HG02623 (cell line): Measurements from ENCODE around the gene C1orf105.

Experiments
- ATAC-seq: cut with Tn5 transposase; IDR thresholded peaks from one replicate; pipeline ENCODE4 v1.9.1; 2021; ENCODE audit warnings: moderate library complexity; ENCODE audit not compliant: unreplicated experiment

Gene C1orf105

DNA sequence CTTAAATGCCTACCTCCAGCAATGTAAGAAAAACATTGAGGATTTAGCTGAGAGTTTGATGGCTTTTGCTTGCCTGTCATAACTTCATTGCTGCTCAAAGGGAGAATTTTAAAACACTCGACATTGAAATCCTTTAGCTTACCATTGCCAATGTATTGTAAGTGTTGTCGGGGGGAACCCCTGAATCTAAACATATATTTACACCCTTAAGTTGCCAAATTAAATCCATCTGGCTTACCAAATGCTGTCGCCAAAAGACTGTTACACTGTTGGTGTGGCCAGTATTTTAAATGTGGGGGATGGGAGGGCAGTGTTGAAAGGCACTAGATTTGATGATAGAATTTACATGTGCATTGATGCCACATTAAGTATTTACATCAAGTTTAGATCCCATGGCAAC is 24.9 kb upstream of the C1orf105 start:
- ATAC-seq, result no peak

DNA sequence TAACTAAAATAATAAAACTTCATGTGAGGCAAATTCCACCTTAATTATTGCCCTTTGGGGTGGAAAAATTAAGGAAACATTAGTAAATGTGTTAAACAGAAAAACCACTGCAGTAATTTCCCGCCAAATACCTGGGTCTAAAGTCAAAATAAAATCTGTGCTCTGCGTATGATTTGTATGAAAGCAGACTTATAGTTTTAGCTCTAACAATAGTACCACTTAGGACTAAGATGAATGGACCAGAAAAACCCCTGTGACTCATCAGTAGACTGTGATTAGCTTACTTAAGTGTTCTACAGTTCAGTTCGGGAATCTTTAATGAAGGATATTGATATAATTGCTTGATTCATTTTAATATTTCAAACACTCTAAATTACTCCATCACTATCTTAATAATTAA is 23.3 kb upstream of the C1orf105 start:
- ATAC-seq, result no peak

DNA sequence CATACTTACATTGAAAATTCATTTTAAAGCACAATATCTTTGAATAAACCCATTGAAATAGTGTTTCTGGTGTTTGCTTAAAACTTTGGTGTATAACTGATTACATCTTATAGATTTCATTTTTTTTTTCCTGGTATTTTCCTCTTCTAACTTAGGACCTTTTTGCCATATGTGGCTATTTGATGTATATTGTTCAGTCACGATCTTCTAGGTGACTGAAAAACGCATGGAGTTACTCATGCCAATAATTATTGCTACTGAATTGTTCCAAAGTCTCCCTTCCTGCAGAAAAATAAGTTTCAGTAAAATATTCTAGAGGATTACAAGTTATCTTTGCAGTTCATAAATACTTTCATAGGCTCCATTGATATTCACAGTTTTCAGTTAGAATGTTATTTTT is 22.9 kb upstream of the C1orf105 start:
- ATAC-seq, result no peak

DNA sequence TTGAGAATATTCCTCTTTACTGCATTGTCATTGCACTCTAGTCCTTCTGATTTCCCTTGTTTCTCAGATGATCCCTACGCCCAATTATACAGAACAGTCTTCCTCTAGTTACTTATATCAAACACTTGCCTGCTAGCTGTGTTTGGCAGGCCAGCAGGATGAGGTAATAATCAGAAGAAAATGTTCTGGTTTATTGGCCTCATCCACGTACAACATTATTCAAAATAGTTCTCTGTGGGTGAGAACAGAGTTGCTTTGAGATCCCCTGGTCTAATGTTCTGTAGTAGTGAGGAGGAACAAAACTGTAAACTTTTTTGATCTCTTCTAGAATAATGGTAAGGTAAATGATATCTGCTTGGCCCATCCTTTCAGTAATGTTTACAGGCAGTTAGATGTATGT is 22.3 kb upstream of the C1orf105 start:
- no peak for ATAC-seq

DNA sequence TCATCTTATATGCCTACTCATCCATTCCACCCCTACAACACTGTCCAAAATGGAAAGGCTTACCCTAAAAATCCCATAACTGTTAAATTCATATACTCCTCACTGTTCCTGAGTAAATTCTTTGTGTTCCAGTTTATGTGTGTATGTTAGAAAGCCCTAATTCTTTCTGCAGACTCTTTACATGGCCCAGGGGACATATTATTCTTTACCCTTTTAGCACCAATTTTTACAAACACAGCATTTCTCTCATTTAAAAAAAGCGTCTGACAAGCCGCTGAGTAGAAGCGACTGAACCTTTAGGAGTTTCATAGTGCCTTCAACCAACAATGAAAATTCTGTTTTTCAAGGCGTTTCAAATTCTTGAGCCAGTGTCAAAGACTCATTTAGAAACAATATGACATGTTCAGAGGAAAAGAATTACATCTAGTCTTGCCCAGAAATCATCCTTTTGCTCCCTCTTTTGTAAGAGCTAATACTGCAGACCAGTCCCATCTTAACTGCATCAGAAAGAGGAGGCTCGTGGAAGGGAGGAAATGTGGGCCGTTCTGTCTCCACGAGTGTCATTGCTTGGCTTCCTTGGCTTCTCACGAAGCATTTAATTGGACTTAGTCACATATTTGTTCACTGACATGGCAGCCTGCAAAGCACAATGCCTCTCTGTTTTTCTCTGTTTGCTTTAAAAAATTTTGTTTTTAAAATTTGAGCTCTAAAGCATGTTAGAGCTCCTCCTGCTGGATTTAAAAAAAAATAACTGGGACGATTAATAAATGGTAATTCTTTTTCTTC is 21.3 kb upstream of the C1orf105 start:
- no peak for ATAC-seq

DNA sequence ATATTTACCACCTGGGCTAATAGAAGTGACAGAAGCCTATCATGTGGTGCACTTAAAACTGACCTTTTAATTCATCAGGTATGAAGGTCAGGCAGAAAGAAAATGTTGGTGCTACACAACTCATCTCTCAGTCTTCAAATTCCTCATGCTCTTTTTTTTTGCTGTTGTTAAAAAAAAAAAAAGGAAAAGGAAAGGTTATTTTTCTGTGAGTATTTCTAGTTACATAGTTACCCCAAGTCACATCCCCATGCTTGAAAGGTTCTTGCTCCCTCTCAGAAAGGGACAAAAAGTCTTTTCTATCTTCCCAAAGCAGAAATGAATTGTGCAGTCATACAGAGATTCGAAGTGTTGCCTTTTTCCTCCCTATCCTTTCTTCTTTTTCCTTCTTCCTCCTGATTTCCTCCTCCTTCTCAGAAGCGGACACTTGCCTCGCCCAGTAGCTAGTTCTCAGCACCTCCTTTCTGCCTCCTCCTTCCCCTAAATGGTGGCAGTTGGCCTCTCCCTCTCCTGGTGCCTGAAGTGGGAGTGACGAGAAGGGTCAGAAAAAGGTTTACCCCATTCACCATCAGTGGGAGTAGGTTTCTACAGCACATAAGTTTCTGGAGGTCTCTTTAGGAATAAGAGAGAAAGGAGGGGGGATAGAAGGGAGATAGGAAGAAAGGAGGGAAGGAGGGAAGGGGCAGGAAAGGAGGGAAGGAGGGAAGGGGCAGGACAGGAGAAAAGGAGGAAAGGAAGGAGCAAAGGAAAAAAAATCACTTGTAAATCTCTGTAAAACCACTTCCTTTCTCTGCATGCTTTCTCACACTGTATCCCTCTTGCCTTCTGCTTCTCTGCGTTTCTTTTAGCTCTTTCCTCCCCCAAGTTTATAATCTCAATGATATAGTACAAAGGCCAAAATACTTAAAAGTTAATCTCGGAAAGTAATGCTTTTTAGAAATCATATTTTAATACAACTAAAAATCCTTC is 20.4 kb upstream of the C1orf105 start:
- ATAC-seq, result no peak

DNA sequence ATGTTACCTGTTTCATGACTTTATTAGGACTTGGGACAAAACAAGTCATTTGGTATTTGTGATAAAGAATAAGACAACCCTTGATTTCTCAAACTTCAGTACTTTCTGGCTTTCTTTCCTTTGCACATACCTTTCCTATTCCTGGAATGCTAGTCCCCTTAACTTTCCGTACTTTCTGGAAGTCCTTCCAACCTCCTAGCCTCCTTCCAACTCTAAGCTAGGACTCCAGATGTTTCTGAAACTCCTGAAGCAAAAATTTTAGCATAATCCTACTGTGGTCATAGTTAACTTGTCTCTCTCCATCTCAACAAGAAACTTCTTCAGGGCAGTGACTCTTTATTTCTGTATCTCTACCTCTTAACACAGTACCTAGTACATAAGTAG is 19.8 kb upstream of the C1orf105 start:
- ATAC-seq, result no peak

DNA sequence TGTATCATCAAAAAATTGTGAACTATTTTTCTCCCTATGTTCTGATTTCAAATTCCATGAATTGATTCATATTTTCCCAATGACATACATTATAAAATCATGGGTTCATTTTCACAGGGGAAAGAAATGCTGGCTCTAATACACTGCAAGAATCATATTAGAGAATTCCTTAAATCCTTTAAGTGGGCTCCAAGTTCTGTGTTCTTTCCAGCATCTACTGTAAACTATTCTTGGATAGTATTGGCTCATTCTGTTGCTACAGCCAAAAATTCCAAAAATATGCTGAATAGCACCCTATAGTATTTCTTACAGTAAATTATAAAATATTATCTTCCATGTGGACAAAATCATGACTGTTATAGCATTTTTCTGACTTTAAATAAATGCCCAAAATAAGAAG is 19.0 kb upstream of the C1orf105 start:
- no peak for ATAC-seq

DNA sequence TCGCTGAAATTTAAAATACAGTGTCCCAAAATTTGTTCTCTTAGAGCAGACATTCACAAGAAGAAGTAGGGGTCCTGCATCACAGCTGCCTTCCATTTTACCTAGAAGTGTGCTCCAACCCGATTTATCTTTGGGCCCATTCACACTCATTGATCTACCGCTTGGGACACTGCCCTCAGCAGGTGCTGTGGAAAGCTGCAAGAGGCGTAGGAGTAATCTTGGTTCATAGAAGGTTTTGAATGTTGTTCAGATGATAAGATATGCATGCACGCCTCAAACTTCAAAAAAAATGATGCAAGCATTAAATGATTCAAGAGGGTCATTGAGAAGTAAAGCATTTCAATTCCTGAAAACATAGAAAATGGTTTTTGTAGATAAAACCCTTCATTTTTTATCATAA is 18.6 kb upstream of the C1orf105 start:
- ATAC-seq, result no peak

DNA sequence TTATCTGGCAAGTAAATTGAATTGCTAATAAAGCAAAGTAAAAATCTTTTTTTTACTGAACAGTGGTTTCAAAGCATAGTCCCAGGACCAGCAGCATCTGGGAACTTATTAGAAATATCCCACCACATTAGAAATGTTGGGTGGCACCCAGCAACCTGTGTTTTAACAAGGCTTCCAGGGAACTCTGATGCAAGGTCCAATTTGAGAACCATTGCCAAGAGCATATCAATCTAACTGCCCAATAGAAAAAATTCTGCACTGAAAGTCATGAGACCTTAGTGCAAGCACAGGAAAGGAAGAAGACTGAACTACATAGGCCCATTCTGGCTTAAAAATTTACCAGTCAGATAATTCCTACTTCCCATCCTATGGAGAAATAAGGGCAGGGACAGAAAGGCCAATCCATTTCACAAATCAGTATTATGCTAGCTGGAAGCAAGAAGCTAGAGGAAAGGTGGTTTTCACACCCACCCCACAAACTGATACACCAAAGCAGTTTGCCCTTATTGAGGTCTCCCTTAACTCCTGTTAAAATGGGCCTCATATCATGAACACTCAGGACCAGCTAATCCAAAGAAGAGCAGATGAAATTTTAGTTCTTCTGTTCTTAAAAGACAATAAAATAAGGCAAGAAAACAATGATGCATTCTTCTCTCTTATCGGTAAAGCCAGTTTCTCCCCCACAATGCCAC is 17.5 kb upstream of the C1orf105 start:
- ATAC-seq, result no peak

DNA sequence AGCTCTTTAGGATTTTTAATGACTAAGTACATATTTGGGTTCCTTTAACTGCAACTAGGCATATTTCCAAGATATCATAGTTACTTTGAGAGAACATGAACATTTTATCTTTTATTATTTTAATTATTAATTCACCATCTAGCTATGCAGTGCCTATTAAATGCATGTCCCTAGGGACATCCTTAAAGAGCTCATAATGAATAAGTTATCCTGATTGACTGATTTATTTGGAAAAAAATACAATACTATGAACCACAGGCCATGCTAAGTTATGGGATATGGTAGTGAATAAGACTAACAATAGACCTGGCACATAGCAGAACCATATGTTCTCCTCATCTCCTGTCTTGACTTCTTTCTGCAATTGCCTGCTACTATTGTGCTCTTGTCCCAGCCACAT is 16.4 kb upstream of the C1orf105 start:
- no peak for ATAC-seq

DNA sequence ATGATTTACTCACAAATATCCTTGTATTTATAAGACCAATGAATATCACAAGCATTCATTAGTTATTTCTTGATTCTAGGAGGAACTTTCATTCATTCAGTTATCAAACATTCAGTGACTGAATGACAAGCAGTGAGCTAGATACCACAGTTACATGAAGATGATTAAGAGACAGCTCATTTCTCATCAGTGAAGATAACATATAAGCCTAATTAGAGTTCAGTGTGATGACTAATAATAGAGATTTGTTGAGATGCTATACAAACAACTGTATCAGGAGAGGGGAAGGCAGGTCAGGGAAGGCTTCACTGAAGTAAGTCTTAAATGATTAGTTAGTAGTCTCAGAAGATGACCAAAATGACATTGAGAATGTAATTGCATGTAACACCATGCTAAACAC is 14.6 kb upstream of the C1orf105 start:
- ATAC-seq, result no peak

DNA sequence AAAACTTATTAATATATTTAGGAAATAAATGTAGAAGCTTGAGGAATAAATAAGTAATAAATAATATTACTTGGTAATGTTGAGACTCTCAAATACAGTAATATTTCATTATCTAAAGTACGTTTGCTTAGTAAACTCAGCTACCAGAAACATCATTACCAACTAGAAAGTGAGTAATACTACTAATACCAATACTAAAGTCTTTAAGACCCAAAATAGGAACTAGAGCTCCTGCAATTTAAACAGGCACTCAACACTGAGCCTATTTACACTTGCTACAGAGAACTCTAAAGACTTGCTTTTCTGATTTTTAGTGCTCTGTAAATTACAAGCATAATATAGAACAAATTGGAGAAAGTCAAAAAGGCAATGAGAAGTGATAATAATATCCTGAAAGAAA is 13.5 kb upstream of the C1orf105 start:
- ATAC-seq, result no peak

DNA sequence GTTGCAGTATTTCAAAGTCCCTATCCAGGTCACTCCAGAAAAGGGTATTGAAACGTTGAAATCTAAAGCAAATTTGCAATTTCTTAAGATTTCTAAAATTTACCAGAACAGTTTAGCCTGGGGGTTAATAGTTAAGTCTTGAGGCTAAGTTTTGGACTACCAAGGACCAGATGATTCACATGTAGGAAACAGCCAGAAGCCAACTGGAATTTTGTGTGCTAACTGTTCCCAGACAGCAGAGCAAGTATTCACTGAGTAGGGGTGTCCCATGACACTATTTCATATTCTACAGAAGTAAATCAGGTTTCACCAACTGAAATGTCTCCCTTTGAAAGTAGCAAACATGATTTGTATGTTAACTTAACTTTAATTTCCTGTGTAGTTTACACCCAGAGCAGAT is 11.5 kb upstream of the C1orf105 start:
- no peak for ATAC-seq

DNA sequence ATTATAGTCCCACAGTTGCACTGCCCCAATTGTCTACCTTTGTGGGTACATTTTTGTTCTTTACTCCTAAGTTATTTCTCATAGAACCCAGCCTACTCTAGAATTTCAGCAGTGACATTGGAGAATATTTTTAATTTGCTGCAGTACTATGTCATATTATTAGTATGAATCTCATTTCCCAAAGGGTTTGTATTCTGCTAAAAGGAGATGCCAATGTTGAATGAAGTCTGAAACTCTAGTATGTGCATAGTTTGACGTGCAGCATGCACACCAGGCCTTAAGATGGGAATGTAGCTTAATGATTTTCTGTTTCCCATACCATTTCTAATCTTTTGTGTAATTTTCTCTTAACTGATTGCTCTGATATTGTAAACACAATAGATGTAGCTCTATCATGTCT is 10.5 kb upstream of the C1orf105 start:
- no peak for ATAC-seq

DNA sequence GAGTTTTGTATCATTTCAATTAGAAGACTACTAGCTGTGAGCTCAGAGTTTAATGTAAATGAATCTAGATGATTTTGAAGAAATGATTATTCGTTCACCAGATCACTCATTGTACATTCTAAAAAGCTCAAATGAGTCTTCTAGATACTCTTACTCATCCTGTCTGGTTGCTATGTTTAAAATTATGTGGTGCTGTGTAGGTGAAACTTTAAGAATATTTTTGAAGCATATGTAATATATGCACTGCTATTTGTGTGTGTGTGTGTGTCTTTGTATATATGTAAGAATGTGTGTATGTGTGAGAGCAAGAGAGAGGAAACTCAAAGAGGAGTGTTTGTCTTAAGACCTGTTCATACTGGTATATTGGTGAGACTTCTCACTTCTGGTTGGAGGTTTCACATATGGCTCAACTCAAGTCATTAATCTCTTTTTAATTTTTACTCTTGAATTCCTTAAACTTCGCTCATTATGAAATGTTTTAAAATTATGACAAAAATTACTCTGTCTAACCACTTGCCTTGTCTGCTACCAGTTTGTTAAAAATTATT is 8.6 kb upstream of the C1orf105 start:
- no peak for ATAC-seq

DNA sequence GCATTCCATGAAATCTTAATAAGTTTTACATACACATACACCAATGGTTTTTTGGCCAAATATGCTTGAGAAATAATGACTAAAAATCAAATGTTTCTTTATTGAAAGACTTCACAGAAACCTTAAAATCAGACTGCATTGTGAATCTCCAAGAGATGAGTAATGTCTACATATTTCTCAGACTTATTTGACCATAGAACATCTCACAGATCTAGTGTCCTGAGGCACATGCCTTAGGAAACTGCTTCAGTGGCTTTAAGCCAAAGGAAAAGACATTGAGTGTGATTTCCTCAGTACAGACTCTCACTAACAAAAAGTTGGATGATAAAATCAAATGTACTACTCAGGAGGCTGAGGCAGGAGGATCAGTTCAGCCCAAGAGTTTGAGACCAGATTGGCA is 6.2 kb upstream of the C1orf105 start:
- ATAC-seq, result no peak

DNA sequence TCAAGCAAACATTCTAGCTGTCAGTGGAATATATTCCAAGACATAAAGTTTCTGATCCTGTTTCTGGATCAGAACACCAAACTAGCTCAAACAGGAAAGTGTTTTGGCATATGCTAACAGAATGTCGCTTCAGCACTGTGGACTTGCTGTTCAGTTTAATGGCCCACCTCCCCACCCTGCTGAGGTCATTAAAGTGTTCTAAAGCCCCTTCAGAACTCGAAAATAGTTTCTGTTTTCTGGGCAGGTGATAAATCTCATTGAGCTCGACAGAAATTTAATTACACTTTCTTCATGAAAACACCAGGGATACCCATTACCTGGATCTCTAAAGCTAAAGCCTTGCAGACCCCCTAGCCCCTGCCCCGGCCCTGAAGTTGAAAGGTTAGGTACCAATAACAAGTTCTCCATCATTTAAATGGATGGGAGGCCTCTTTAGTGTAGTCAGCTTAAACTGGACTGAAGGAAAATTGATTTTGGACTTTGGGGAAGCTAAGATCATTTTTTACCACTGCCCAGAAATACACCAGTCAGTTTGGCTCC is 3.9 kb upstream of the C1orf105 start:
- no peak for ATAC-seq

DNA sequence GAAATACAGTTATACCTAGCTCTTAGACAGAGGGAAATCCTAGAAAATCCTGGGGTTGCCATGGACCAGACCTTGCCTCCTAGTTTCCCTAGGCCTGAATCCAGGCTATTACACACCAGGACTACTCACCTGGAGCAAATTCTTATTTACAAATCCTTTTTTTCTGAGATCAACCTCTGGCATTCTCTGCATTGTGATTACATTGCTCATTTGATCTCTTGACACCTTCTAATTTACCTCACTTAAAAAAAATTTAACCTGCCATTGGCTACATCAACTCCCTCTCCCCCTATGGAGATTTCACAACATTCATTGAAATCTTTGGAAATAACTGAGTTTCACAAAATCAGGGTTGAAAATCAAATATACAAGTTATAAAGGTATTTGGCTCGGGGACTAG is 2.9 kb upstream of the C1orf105 start:
- no peak for ATAC-seq

DNA sequence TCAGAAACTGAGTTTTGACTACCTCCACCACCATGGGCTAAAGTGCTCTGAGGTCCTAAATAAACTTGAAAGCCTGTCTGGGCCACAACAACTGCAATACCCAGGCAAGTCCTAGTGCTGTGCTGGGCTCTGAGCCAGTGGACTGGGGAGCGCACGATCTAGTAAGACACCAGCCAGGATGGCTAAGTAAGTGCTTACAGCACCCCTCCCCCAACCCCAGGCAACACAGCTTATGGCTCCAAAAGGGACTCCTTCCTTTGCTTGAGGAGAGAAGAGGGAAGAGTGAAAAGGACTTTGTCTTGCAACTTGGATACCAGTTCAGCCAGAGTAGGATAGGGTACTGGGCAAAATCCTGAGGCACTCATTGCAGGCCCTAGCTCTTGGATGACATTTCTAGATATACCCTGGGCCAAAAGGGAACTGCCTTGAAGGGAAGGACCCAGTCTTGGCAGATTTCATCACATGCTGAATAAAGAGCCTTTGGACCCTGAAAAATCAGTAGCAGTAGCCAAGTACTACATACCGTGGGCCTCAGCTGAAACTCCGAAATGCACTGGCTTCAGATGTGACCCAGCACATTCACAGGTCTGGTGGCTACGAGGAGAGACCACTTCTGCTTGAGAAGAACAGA is 1.6 kb downstream of the C1orf105 start:
- ATAC-seq, result no peak

DNA sequence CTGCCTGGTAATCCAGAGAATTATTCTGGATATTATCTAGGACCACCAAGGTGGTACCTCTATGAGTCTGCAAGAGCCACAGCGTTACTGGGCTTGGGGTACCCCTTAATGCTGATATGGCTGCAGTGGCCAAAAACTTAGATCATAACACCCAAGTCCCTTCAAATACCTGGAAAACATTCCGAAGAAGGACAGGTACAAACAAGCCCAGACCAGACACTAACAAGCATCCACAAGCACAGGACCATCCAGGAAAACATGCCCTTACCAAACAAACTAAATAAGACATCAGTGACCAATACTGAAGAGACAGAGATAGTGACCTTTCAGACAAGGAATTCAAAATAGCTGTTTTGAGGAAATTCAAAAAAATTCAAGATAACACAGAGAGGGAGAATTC is 2.9 kb downstream of the C1orf105 start:
- no peak for ATAC-seq
